ENCODE measurements around the gene HEY2.
"Not testable (repeated sequence)": the region's sequence is repeated elsewhere in the genome, so short reads cannot be mapped to it uniquely, and the experiment has no call there.

Gene HEY2

GRCh38 chr6:125797120-125797885 lies 47.9 kb downstream of the HEY2 start:
- DNase-seq, result no peak

- no peak for DNase-seq
Measured at GRCh38 chr6:125797886-125798444, 48.5 kb downstream of the HEY2 start.

- no peak for DNase-seq
Measured at GRCh38 chr6:125798734-125799508, 49.5 kb downstream of the HEY2 start.

GRCh38 chr6:125802383-125802782 lies 53.0 kb downstream of the HEY2 start:
- no peak for DNase-seq

GRCh38 chr6:125802943-125803377 lies 53.5 kb downstream of the HEY2 start:
- no peak for DNase-seq

- no peak for DNase-seq
Measured at GRCh38 chr6:125804264-125804663, 54.8 kb downstream of the HEY2 start.

GRCh38 chr6:125804866-125805425 lies 55.5 kb downstream of the HEY2 start:
- not testable (repeated sequence) for DNase-seq

- no peak for DNase-seq
Measured at GRCh38 chr6:125806813-125807212, 57.4 kb downstream of the HEY2 start.

- DNase-seq, result no peak
Measured at GRCh38 chr6:125807293-125807692, 57.9 kb downstream of the HEY2 start.

GRCh38 chr6:125808060-125808459 lies 58.6 kb downstream of the HEY2 start:
- peak; percentile 64 for DNase-seq

- DNase-seq, result no peak
Measured at GRCh38 chr6:125808591-125808990, 59.2 kb downstream of the HEY2 start.

- DNase-seq, result peak; percentile 84
Measured at GRCh38 chr6:125809570-125810170, 60.2 kb downstream of the HEY2 start.

GRCh38 chr6:125810445-125810844 lies 61.0 kb downstream of the HEY2 start:
- DNase-seq, result peak; percentile 51
